Duodenal mucosa (tissue), 2 donors: ENCODE data around the gene ZNF592.

ENCODE experiments used
- H3K27ac ChIP-seq: one replicate; pipeline ENCODE4 v1.7.0; 2013; ENCODE audit warnings: low read depth, low read length
- H3K27me3 ChIP-seq, 2 donors: one replicate each; pipeline ENCODE4 v1.7.0; 2013; ENCODE audit warnings: low read length in 2 of 2, control low read depth in 1 of 2; ENCODE audit not compliant: insufficient read depth in 2 of 2, control insufficient read depth in 1 of 2
- H3K36me3 ChIP-seq, 2 donors: one replicate each; pipeline ENCODE4 v1.7.0; 2013; ENCODE audit warnings: low read length in 2 of 2, control low read depth in 1 of 2; ENCODE audit not compliant: insufficient read depth in 2 of 2, control insufficient read depth in 1 of 2
- H3K4me1 ChIP-seq, 2 donors: one replicate each; pipeline ENCODE4 v1.7.0; 2013; ENCODE audit warnings: low read length in 2 of 2, control low read depth in 1 of 2; ENCODE audit not compliant: insufficient read depth in 2 of 2, control insufficient read depth in 1 of 2
- H3K4me3 ChIP-seq, 2 donors: one replicate each; pipeline ENCODE4 v1.7.0; 2013; ENCODE audit warnings: low read length in 2 of 2, low read depth in 1 of 2
- H3K9ac ChIP-seq, 2 donors: one replicate each; pipeline ENCODE4 v1.7.0; 2013; ENCODE audit warnings: low read length in 2 of 2, low read depth in 1 of 2
- H3K9me3 ChIP-seq, 2 donors: one replicate each; pipeline ENCODE4 v1.7.0; 2013; ENCODE audit warnings: low read length in 2 of 2, control low read depth in 1 of 2; ENCODE audit not compliant: control insufficient read depth in 1 of 2

Gene ZNF592

DNA sequence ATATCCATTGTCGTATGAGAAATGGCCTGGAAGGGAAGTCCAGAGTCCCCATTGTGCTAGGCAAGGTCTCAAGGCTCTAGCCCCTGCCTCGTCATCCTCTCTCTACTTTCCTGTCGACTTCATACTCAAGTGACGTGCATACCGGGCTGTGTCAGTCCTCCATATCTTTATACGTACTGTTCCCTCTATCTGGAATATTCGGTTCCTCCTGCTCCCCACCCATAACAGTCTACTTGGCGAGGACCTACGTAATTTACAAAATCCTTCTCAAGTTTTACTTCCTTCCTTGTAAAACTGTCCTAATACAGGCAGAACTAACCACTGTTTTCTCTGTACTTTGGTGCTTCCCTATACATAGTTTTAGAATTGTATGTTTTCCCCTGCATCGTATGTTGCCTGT is 66.5 kb downstream of the ZNF592 start:
- Histone ChIP-seq H3K4me3 (no peak overlapping the region), H3K9ac (no peak overlapping the region), H3K4me1 (peaks cover 0 to 5% of the 10 kb centered on the region in 2 donors), H3K27me3 (peaks cover 0 to 4% of the 10 kb centered on the region in 2 donors), H3K9me3 (no peaks in the 10 kb centered on the region), H3K36me3 (no peaks in the 10 kb centered on the region), H3K27ac (no peak overlapping the region)

DNA sequence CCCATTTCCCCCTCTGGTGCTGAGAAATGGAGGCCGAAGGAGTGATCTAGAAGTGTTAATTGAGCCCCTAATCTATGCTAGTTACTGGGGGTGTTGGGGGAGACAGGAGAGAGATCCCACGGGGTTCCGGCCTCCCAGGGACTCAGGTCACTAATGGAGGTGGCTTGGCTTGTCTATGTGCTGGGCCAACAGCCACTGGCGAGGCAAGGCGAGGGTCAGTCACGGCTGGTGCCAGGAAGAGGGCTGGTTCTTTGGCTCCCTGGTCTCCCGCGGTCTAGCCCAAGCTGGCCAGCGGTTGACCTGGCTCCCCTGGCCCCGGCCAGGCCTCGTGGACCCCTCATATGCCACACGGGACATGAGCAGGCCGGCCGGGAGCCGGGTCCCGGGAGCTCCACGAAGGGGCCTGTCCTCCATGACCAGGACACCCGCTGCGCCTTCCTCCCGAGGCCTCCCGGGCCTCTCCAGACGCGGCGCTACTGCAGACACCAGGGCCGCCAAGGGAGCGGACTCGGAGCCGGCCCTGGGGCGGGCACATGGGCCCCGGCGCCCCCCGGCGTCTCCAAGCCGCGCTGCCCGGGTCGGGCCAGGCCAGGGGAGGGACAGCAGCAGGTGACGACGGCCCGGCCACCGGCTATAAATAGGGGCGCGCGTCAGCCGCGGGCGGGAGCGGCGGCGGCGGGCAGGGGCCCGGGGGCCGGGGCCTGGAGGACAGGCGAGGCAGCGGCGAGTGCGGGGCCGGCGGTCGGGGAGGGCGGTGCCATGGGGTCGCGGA is 68.5 kb downstream of the ZNF592 start, which contains the start of gene ALPK3:
Gene ALPK3, plus strand, starts transcription at position 663 of the 772 bp plus-strand sequence. Its CDS starts 97 bp downstream, at position 760.
- Histone ChIP-seq H3K4me1 (peaks cover 0 to 5% of the 10 kb centered on the region in 2 donors), H3K27me3 (peaks cover 0 to 4% of the 10 kb centered on the region in 2 donors), H3K9ac (no peak within 1 kb of the TSS), H3K4me3 (peak within 1 kb of the TSS in 1 of 2 donors; percentile 36), H3K9me3 (no peaks in the 10 kb centered on the region), H3K27ac (peak within 1 kb of the TSS; percentile 77), H3K36me3 (no peaks in the 10 kb centered on the region)

DNA sequence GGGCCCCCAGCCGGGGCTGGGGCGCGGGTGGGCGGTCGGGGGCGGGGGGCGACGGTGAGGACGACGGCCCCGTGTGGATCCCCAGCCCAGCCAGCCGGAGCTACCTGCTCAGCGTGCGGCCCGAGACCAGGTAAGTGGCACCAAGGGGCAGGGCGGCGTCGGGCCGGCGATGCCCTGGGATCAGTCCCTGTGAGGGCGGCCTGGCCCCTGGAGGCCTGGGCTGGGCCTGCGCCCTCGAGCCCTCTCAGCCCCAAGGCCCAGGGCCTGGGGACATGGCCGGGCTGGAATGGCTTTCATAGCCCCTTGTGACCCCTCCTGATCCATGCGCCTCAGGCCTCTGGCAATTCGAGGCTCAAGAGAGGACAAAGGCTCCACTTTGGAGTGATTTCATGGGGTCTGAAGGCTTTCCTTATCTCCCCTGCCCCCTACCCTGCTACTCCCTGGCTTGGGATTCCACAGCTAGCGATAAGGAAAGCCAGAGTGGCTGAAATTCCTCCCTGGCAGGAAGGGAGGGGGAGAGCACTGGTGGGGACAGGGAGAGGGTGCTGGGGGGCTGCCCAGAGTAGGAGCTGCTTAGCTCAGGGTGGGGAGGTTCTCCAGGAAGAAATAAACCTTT is 69.2 kb downstream of the ZNF592 start:
- H3K4me1 ChIP-seq = peaks cover 0 to 5% of the 10 kb centered on the region in 2 donors
- H3K4me3 ChIP-seq = peak overlapping the region in 1 of 2 donors; percentile 21
- peaks cover 0 to 4% of the 10 kb centered on the region in 2 donors for H3K27me3 ChIP-seq
- no peaks in the 10 kb centered on the region for H3K9me3 ChIP-seq
- no peaks in the 10 kb centered on the region for H3K36me3 ChIP-seq
- peak overlapping the region; percentile 77 for H3K27ac ChIP-seq
- H3K9ac ChIP-seq = no peak overlapping the region

GRCh38 chr15:84818261-84819131 is 70.1 kb downstream of the ZNF592 start:
- Histone ChIP-seq H3K36me3 (no peaks in the 10 kb centered on the region), H3K9ac (no peak overlapping the region), H3K27me3 (peaks cover 0 to 4% of the 10 kb centered on the region in 2 donors), H3K4me1 (peaks cover 0 to 11% of the 10 kb centered on the region in 2 donors), H3K4me3 (no peak overlapping the region), H3K27ac (peak overlapping the region; percentile 2), H3K9me3 (no peaks in the 10 kb centered on the region)

DNA sequence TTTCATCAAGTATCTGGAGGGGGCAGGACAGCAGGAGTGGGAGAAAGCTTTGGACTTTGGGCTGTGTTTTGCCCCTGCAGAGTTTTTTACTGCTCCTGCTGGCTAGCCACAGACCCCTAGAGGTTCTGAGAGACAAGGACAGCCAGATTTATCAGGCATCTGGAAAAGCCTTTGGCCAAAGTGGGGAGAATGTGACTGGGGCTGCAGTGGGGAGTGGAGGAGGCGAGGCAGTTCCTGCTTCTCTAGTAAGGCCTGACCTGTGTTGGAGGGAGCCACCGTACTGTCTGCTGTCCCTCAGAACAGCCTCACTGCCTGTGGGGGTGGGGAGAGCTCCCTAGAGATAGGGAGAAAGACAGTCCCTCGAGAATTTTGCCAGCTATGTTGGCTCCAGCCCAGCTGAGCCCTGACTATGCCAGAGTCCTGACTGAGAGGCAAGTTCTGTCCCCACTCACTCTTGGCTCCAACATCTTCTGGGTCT is 70.9 kb downstream of the ZNF592 start:
- no peaks in the 10 kb centered on the region for H3K9me3 ChIP-seq
- peaks cover 0 to 15% of the 10 kb centered on the region in 2 donors for H3K4me1 ChIP-seq
- H3K9ac ChIP-seq = no peak overlapping the region
- no peak overlapping the region for H3K27ac ChIP-seq
- H3K27me3 ChIP-seq = peaks cover 0 to 4% of the 10 kb centered on the region in 2 donors
- H3K36me3 ChIP-seq = no peaks in the 10 kb centered on the region
- H3K4me3 ChIP-seq = no peak overlapping the region

- H3K4me3 ChIP-seq = no peak overlapping the region
- peaks cover 0 to 4% of the 10 kb centered on the region in 2 donors for H3K27me3 ChIP-seq
- H3K9ac ChIP-seq = no peak overlapping the region
- no peaks in the 10 kb centered on the region for H3K9me3 ChIP-seq
- H3K27ac ChIP-seq = no peak overlapping the region
- H3K4me1 ChIP-seq = peaks cover 0 to 15% of the 10 kb centered on the region in 2 donors
- H3K36me3 ChIP-seq = no peaks in the 10 kb centered on the region
These were observed 71.4 kb downstream of the ZNF592 start for GRCh38 chr15:84819791-84820190.

DNA sequence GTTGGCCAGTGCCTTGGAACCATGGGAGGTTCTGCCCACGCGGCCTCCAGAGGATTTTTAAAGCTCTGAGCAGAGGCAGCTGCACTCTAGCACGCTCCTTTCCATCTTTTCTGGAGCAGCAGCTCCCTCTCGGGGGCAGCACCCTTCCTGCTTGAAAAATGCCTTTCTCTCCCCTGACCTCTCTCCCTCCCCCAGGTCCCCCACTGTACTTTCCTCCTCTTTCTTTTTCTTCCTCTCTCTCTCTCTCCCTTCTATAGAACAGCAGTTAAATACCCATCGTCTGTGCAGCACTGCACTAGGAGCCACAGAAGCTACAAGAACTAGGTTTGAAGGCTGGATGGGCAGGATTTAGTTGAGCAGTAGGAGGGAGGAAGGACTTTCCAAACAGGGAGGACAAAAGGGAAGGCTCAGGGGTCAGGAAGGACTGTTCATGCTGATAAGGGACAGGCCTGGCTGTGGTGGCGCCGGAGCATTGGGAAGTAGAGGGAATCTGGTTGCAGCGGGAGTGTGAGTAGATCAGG is 73.2 kb downstream of the ZNF592 start:
- Histone ChIP-seq H3K4me1 (peaks cover 0 to 15% of the 10 kb centered on the region in 2 donors), H3K9ac (no peak overlapping the region), H3K27ac (no peak overlapping the region), H3K36me3 (no peaks in the 10 kb centered on the region), H3K9me3 (no peaks in the 10 kb centered on the region), H3K4me3 (no peak overlapping the region), H3K27me3 (peaks cover 0 to 3% of the 10 kb centered on the region in 2 donors)

DNA sequence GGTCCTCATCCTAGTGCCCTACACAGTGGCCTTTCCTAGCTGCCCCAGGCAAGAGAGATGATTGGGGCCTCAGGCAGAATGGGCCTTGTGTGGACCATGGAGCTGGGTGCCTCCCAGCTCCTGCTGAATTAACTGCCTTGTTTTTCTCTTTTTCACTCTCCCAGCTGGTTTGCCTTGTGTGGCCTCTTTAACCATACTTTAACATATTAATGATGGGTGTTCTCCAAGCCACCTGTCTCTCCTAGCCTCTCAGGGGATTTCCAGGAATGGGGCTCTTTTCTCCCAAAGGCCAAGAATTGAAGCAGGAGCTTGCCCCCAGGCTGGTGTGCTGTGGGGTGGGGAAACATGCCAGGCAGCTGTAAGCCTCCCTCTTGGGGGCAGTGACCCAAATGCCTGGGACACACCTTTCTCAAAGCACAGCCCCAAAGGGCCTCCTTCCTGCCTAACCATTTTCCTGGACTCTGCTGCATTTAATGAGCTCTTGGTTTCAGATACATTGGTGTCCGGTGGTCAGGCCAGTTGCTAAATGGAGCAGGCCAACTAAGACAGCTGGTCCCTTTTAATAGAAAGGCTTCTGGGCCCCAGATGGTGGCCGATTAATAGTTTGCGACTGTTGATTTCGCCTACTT is 74.4 kb downstream of the ZNF592 start:
- no peaks in the 10 kb centered on the region for H3K36me3 ChIP-seq
- H3K9ac ChIP-seq = no peak overlapping the region
- no peaks in the 10 kb centered on the region for H3K27me3 ChIP-seq
- H3K4me3 ChIP-seq = no peak overlapping the region
- H3K27ac ChIP-seq = no peak overlapping the region
- H3K4me1 ChIP-seq = peaks cover 0 to 15% of the 10 kb centered on the region in 2 donors
- no peaks in the 10 kb centered on the region for H3K9me3 ChIP-seq

- Histone ChIP-seq H3K27me3 (no peaks in the 10 kb centered on the region), H3K4me1 (peaks cover 0 to 15% of the 10 kb centered on the region in 2 donors), H3K9me3 (no peaks in the 10 kb centered on the region), H3K36me3 (no peaks in the 10 kb centered on the region), H3K9ac (no peak overlapping the region), H3K4me3 (no peak overlapping the region), H3K27ac (no peak overlapping the region)
These were observed 75.0 kb downstream of the ZNF592 start for GRCh38 chr15:84823282-84823878.
